Activated CD4-positive, alpha-beta memory T cell treated with anti-CD3 and anti-CD28 coated beads for 36 hours (primary cell): ENCODE results near the gene PLD5. TPM values are rescaled to one million over a fixed set of nuclear protein-coding genes. Genes with fewer than 3 reads are reported as not detected.
"Not testable (repeated sequence)": the region's sequence is repeated elsewhere in the genome, so short reads cannot be mapped to it uniquely, and the experiment has no call there.

Source experiments
- CTCF ChIA-PET: fragments of 350-600 bp; sonication (Branson Sonifier 250); formaldehyde crosslinking; loops from one replicate; lab custom pipeline; 2021; ENCODE audit warnings: antibody characterized with exemption, inconsistent platforms; lab: Charles Lee
- POLR2A ChIA-PET: fragments of 350-600 bp; sonication (Branson Sonifier 250); formaldehyde crosslinking; loops from one replicate; lab custom pipeline; 2021; ENCODE audit warnings: antibody characterized with exemption; lab: Charles Lee
- DNase-seq: peaks from one replicate; pipeline ENCODE4 v3.0.0-alpha.2; 2020
- H3K27ac Mint-ChIP-seq: one replicate; pipeline ENCODE4 v1.8.0; 2021; ENCODE audit warnings: mixed read lengths
- H3K27me3 Mint-ChIP-seq: one replicate; pipeline ENCODE4 v1.8.0; 2021; ENCODE audit warnings: mixed read lengths
- H3K36me3 Mint-ChIP-seq: one replicate; pipeline ENCODE4 v1.8.0; 2021; ENCODE audit warnings: mixed read lengths
- H3K4me1 Mint-ChIP-seq: one replicate; pipeline ENCODE4 v1.8.0; 2021; ENCODE audit warnings: low read depth, mixed read lengths
- H3K4me3 Mint-ChIP-seq: one replicate; pipeline ENCODE4 v1.8.0; 2021; ENCODE audit warnings: mild to moderate bottlenecking, mixed read lengths
- H3K9me3 Mint-ChIP-seq: one replicate; pipeline ENCODE4 v1.8.0; 2021; ENCODE audit warnings: mixed read lengths
- intact Hi-C: fragments of 100-400 bp; cut with micrococcal nuclease; formaldehyde crosslinking; loops from one replicate; pipeline ENCODE4 v1.15.1; 2023
- total RNA-seq, 2 experiments: library from RNA; stranded (reverse); gene quantifications; one replicate each; pipeline ENCODE4 v1.2.3, GENCODE V29; 2021

The PLD5 gene
- total RNA-seq, 2 experiments from 2014 or later: not detected

GRCh38 chr1:242468784-242469183, 55.7 kb downstream of the PLD5 start:
- intact Hi-C loops: loop anchor here (2.0 kb wide), 1 partner anchor 856 kb away; no protein-coding TSS in a partner anchor
- H3K36me3 Mint-ChIP-seq: no peaks in the 10 kb centered on the region
- no peaks in the 10 kb centered on the region for H3K9me3 Mint-ChIP-seq
- H3K4me1 Mint-ChIP-seq: no peaks in the 10 kb centered on the region
- no peak for DNase-seq
- no peak overlapping the region for H3K27ac Mint-ChIP-seq
- POLR2A ChIA-PET: no interaction called here
- peaks cover 8% of the 10 kb centered on the region for H3K27me3 Mint-ChIP-seq
- H3K4me3 Mint-ChIP-seq: no peak overlapping the region
- CTCF ChIA-PET: no interaction called here

GRCh38 chr1:242467556-242468145, 56.8 kb downstream of the PLD5 start:
- Mint-ChIP-seq H3K36me3 (no peaks in the 10 kb centered on the region), H3K27ac (no peak overlapping the region), H3K4me3 (no peak overlapping the region), H3K4me1 (no peaks in the 10 kb centered on the region), H3K27me3 (peaks cover 8% of the 10 kb centered on the region), H3K9me3 (no peaks in the 10 kb centered on the region)
- DNase-seq: peak; percentile 25
- POLR2A ChIA-PET: no interaction called here
- CTCF ChIA-PET: interaction anchor here (0.9 to 1.0 kb wide), 2 partner anchors 10 to 859 kb away, joined by 3 read pairs; no protein-coding TSS in a partner anchor
- intact Hi-C loops: loop anchor here (2.0 kb wide), 1 partner anchor 857 kb away; no protein-coding TSS in a partner anchor

GRCh38 chr1:242462867-242463266, 61.6 kb downstream of the PLD5 start:
- H3K9me3 Mint-ChIP-seq: no peaks in the 10 kb centered on the region
- DNase-seq: no peak
- ChIA-PET CTCF (no interaction called here), POLR2A (no interaction called here)
- no peak overlapping the region for H3K4me3 Mint-ChIP-seq
- no peaks in the 10 kb centered on the region for H3K36me3 Mint-ChIP-seq
- H3K27ac Mint-ChIP-seq: no peak overlapping the region
- intact Hi-C loops: no loop called here
- no peaks in the 10 kb centered on the region for H3K4me1 Mint-ChIP-seq
- H3K27me3 Mint-ChIP-seq: peaks cover 6% of the 10 kb centered on the region

- H3K27ac Mint-ChIP-seq, DNase-seq, H3K4me1 Mint-ChIP-seq, H3K4me3 Mint-ChIP-seq, CTCF ChIA-PET, H3K36me3 Mint-ChIP-seq, H3K9me3 Mint-ChIP-seq, intact Hi-C loops, POLR2A ChIA-PET: not testable (repeated sequence)
- peaks cover 15% of the 10 kb centered on the region for H3K27me3 Mint-ChIP-seq
Observed at GRCh38 chr1:242459740-242460139, 64.8 kb downstream of the PLD5 start.

GRCh38 chr1:242456726-242457269, 67.7 kb downstream of the PLD5 start:
- intact Hi-C loops: no loop called here

GRCh38 chr1:242455052-242455361, 69.5 kb downstream of the PLD5 start:
- CTCF ChIA-PET: interaction anchor here (0.8 to 1.7 kb wide), 8 partner anchors 11 to 869 kb away, joined by 3 to 4 read pairs (median 3); no protein-coding TSS in a partner anchor
- no peak overlapping the region for H3K27ac Mint-ChIP-seq
- intact Hi-C loops: no loop called here
- no peaks in the 10 kb centered on the region for H3K36me3 Mint-ChIP-seq
- peaks cover 20% of the 10 kb centered on the region for H3K27me3 Mint-ChIP-seq
- H3K4me3 Mint-ChIP-seq: no peak overlapping the region
- no peaks in the 10 kb centered on the region for H3K9me3 Mint-ChIP-seq
- no peaks in the 10 kb centered on the region for H3K4me1 Mint-ChIP-seq
- DNase-seq: no peak
- POLR2A ChIA-PET: no interaction called here

More at GRCh38 chr1:242456726-242457269, 67.7 kb downstream of the PLD5 start:
- H3K27me3 Mint-ChIP-seq: peaks cover 19% of the 10 kb centered on the region
- ChIA-PET CTCF (interaction anchor here (0.6 kb wide), 1 partner anchor 13 kb away, joined by 3 read pairs; no protein-coding TSS in a partner anchor), POLR2A (no interaction called here)
- no peaks in the 10 kb centered on the region for H3K36me3 Mint-ChIP-seq
- no peaks in the 10 kb centered on the region for H3K9me3 Mint-ChIP-seq
- H3K4me1 Mint-ChIP-seq: no peaks in the 10 kb centered on the region
- no peak overlapping the region for H3K27ac Mint-ChIP-seq
- H3K4me3 Mint-ChIP-seq: no peak overlapping the region
- DNase-seq: no peak

GRCh38 chr1:242454262-242455051, 70.0 kb downstream of the PLD5 start:
- ChIA-PET POLR2A (no interaction called here), CTCF (interaction anchor here (0.8 to 1.7 kb wide), 6 partner anchors 15 to 869 kb away, joined by 3 to 4 read pairs (median 4); no protein-coding TSS in a partner anchor)
- H3K27me3 Mint-ChIP-seq: peaks cover 20% of the 10 kb centered on the region
- H3K9me3 Mint-ChIP-seq: no peaks in the 10 kb centered on the region
- H3K27ac Mint-ChIP-seq: no peak overlapping the region
- H3K4me1 Mint-ChIP-seq: no peaks in the 10 kb centered on the region
- intact Hi-C loops: no loop called here
- H3K36me3 Mint-ChIP-seq: no peaks in the 10 kb centered on the region
- H3K4me3 Mint-ChIP-seq: no peak overlapping the region
- DNase-seq: no peak

- Mint-ChIP-seq H3K4me3 (no peak overlapping the region), H3K36me3 (no peaks in the 10 kb centered on the region), H3K9me3 (no peaks in the 10 kb centered on the region), H3K27ac (no peak overlapping the region), H3K4me1 (no peaks in the 10 kb centered on the region), H3K27me3 (peaks cover 19% of the 10 kb centered on the region)
- POLR2A ChIA-PET: no interaction called here
- CTCF ChIA-PET: no interaction called here
- no peak for DNase-seq
- intact Hi-C loops: no loop called here
Observed at GRCh38 chr1:242452573-242452972, 71.9 kb downstream of the PLD5 start.

GRCh38 chr1:242449661-242450060, 74.8 kb downstream of the PLD5 start:
- Mint-ChIP-seq H3K9me3 (no peaks in the 10 kb centered on the region), H3K36me3 (no peaks in the 10 kb centered on the region), H3K4me3 (no peak overlapping the region), H3K4me1 (no peaks in the 10 kb centered on the region), H3K27me3 (peaks cover 9% of the 10 kb centered on the region), H3K27ac (no peak overlapping the region)
- no peak for DNase-seq
- CTCF ChIA-PET: no interaction called here
- POLR2A ChIA-PET: no interaction called here
- intact Hi-C loops: no loop called here

- intact Hi-C loops: no loop called here
- no peaks in the 10 kb centered on the region for H3K4me1 Mint-ChIP-seq
- no peak for DNase-seq
- no peak overlapping the region for H3K27ac Mint-ChIP-seq
- no peaks in the 10 kb centered on the region for H3K9me3 Mint-ChIP-seq
- peaks cover 8% of the 10 kb centered on the region for H3K27me3 Mint-ChIP-seq
- CTCF ChIA-PET: no interaction called here
- no peak overlapping the region for H3K4me3 Mint-ChIP-seq
- no peaks in the 10 kb centered on the region for H3K36me3 Mint-ChIP-seq
- POLR2A ChIA-PET: no interaction called here
Observed at GRCh38 chr1:242448910-242449645, 75.4 kb downstream of the PLD5 start.

GRCh38 chr1:242447689-242448088, 76.8 kb downstream of the PLD5 start:
- CTCF ChIA-PET: no interaction called here
- no peak overlapping the region for H3K4me3 Mint-ChIP-seq
- no peaks in the 10 kb centered on the region for H3K36me3 Mint-ChIP-seq
- no peaks in the 10 kb centered on the region for H3K9me3 Mint-ChIP-seq
- no peak for DNase-seq
- intact Hi-C loops: no loop called here
- no peak overlapping the region for H3K27ac Mint-ChIP-seq
- POLR2A ChIA-PET: no interaction called here
- no peaks in the 10 kb centered on the region for H3K4me1 Mint-ChIP-seq
- H3K27me3 Mint-ChIP-seq: peaks cover 8% of the 10 kb centered on the region

GRCh38 chr1:242440757-242441156, 83.7 kb downstream of the PLD5 start:
- Mint-ChIP-seq H3K27me3 (no peaks in the 10 kb centered on the region), H3K36me3 (no peaks in the 10 kb centered on the region), H3K4me1 (no peaks in the 10 kb centered on the region), H3K27ac (no peak overlapping the region), H3K4me3 (no peak overlapping the region), H3K9me3 (no peaks in the 10 kb centered on the region)
- no peak for DNase-seq
- intact Hi-C loops: no loop called here
- ChIA-PET CTCF (no interaction called here), POLR2A (no interaction called here)
